IMR-90 (cell line): ENCODE measurements around the gene DMD. TPM values are rescaled to one million over a fixed set of nuclear protein-coding genes. Genes with fewer than 3 reads are reported as not detected.

Experiments
- ATAC-seq: fragments of 200-7000 bp; cut with Tn5 transposase; 2 replicates; pipeline ENCODE4 v1.9.1; 2020; ENCODE audit warnings: low read depth, mild to moderate bottlenecking, moderate library complexity
- BruUV-seq: library from RNA; stranded (reverse); fragments of 400-500 nt; replicated peaks from 2 replicates; lab custom pipeline; 2021; lab: Mats Ljungman, UMichigan
- CTCF ChIA-PET: fragments of 300-600 bp; formaldehyde crosslinking; extraction: SDS; loops from one replicate; lab custom pipeline; 2021; ENCODE audit warnings: antibody characterized with exemption; lab: Yijun Ruan, JAX
- POLR2A ChIA-PET: fragments of 300-600 bp; sonication (Branson Sonifier 250); formaldehyde crosslinking; loops from one replicate; lab custom pipeline; 2022; ENCODE audit warnings: antibody characterized with exemption; ENCODE audit not compliant: unreplicated experiment; lab: Charles Lee
- DNase-seq: peaks from one replicate; pipeline ENCODE4 v3.0.0; 2013
- H2AFZ ChIP-seq: replicated peaks from 2 replicates; pipeline ENCODE3; 2013; ENCODE audit warnings: low read length, mild to moderate bottlenecking; ENCODE audit not compliant: poor library complexity
- H2AK5ac ChIP-seq: 2 replicates; pipeline ENCODE4 v1.6.1; 2013; ENCODE audit warnings: low read depth, low read length, inconsistent platforms
- H2AK9ac ChIP-seq: replicated peaks from 2 replicates; pipeline ENCODE3; 2013; ENCODE audit warnings: mild to moderate bottlenecking, low read depth, low read length, moderate library complexity; ENCODE audit not compliant: poor library complexity
- H2BK120ac ChIP-seq: 2 replicates; pipeline ENCODE4 v1.6.1; 2013; ENCODE audit warnings: low read depth, low read length, inconsistent platforms
- H2BK15ac ChIP-seq: 3 replicates; pipeline ENCODE4 v1.6.1; 2013; ENCODE audit warnings: low read depth, low read length, inconsistent platforms
- H2BK20ac ChIP-seq: 2 replicates; pipeline ENCODE4 v1.6.1; 2013; ENCODE audit warnings: low read depth, mild to moderate bottlenecking, inconsistent platforms, low read length, moderate library complexity
- H2BK5ac ChIP-seq: 2 replicates; pipeline ENCODE4 v1.6.1; 2013; ENCODE audit warnings: mild to moderate bottlenecking, low read depth, low read length, inconsistent platforms; ENCODE audit not compliant: poor library complexity, severe bottlenecking
- H3K14ac ChIP-seq: replicated peaks from 2 replicates; pipeline ENCODE4 v1.6.1; 2013; ENCODE audit warnings: low read depth, low read length, inconsistent platforms
- H3K18ac ChIP-seq: 2 replicates; pipeline ENCODE4 v1.6.1; 2013; ENCODE audit warnings: low read depth, low read length, control low read depth
- H3K23ac ChIP-seq: 2 replicates; pipeline ENCODE4 v1.6.1; 2013; ENCODE audit warnings: low read depth, low read length, inconsistent platforms
- H3K27ac ChIP-seq: 2 replicates; pipeline ENCODE4 v1.5.1; 2013; ENCODE audit warnings: mild to moderate bottlenecking, control low read depth, low read length; ENCODE audit not compliant: insufficient read depth
- H3K27me3 ChIP-seq: 2 replicates; pipeline ENCODE4 v1.6.1; 2013; ENCODE audit warnings: low read length; ENCODE audit not compliant: control insufficient read depth, insufficient read depth
- H3K36me3 ChIP-seq: 2 replicates; pipeline ENCODE4 v1.6.1; 2013; ENCODE audit warnings: low read length, mixed read lengths; ENCODE audit not compliant: control insufficient read depth, insufficient read depth
- H3K4ac ChIP-seq: 2 replicates; pipeline ENCODE4 v1.6.1; 2013; ENCODE audit warnings: low read depth, low read length, inconsistent platforms
- H3K4me1 ChIP-seq: 2 replicates; pipeline ENCODE4 v1.6.1; 2013; ENCODE audit warnings: low read length, mixed read lengths; ENCODE audit not compliant: control insufficient read depth, insufficient read depth
- H3K4me2 ChIP-seq: 2 replicates; pipeline ENCODE4 v1.6.1; 2013; ENCODE audit warnings: low read depth, mild to moderate bottlenecking, control low read depth, low read length, moderate library complexity
- H3K4me3 ChIP-seq: 2 replicates; pipeline ENCODE4 v1.5.1; 2013; ENCODE audit warnings: low read depth, mild to moderate bottlenecking, control low read depth, low read length, moderate library complexity; ENCODE audit not compliant: insufficient read depth
- H3K56ac ChIP-seq: 2 replicates; pipeline ENCODE4 v1.6.1; 2013; ENCODE audit warnings: low read length, inconsistent platforms; ENCODE audit not compliant: insufficient read depth; ENCODE audit errors: extremely low read depth
- H3K79me1 ChIP-seq, 2 experiments: 2 replicates each; pipeline ENCODE4 v1.6.1; 2013; ENCODE audit warnings: low read length in 2 of 2, inconsistent platforms in 1 of 2, low read depth in 1 of 2
- H3K9ac ChIP-seq: 2 replicates; pipeline ENCODE4 v1.6.1; 2013; ENCODE audit warnings: low read depth, low read length, control low read depth
- H3K9me1 ChIP-seq: 2 replicates; pipeline ENCODE4 v1.6.1; 2013; ENCODE audit warnings: low read length, inconsistent platforms; ENCODE audit not compliant: insufficient read depth
- H3K9me3 ChIP-seq: 2 replicates; pipeline ENCODE4 v1.6.1; 2013; ENCODE audit warnings: low read length; ENCODE audit not compliant: control insufficient read depth, insufficient read depth
- H4K20me1 ChIP-seq: 2 replicates; pipeline ENCODE4 v1.6.1; 2013; ENCODE audit warnings: low read length, inconsistent platforms; ENCODE audit not compliant: insufficient read depth
- H4K5ac ChIP-seq: 2 replicates; pipeline ENCODE4 v1.6.1; 2013; ENCODE audit warnings: mild to moderate bottlenecking, low read depth, low read length, control low read depth
- H4K8ac ChIP-seq, 2 experiments: 2 replicates each; pipeline ENCODE4 v1.6.1; 2013; ENCODE audit warnings: low read depth in 2 of 2, low read length in 2 of 2, control low read depth in 1 of 2, inconsistent platforms in 1 of 2
- H4K91ac ChIP-seq: 2 replicates; pipeline ENCODE4 v1.6.1; 2013; ENCODE audit warnings: low read depth, low read length, inconsistent platforms; ENCODE audit not compliant: insufficient read depth
- CEBPB ChIP-seq: IDR thresholded peaks from 2 replicates; pipeline ENCODE4 v1.6.1; 2012; ENCODE audit warnings: low read depth, low read length, improper control_type of control experiment
- MXI1 ChIP-seq: IDR thresholded peaks from 2 replicates; pipeline ENCODE4 v1.6.1; 2012; ENCODE audit warnings: low read depth, mild to moderate bottlenecking, low read length, moderate library complexity, borderline replicate concordance
- NFE2L2 ChIP-seq: fragments of 150-350 bp; IDR thresholded peaks from 2 replicates; pipeline ENCODE4 v1.6.1; 2016; ENCODE audit warnings: low read depth, mild to moderate bottlenecking, low read length
- POLR2A ChIP-seq: IDR thresholded peaks from 2 replicates; pipeline ENCODE4 v1.6.1; 2012; ENCODE audit warnings: mild to moderate bottlenecking, low read depth, low read length
- SMC3 ChIP-seq: fragments of 150-350 bp; IDR thresholded peaks from 2 replicates; pipeline ENCODE4 v1.6.1; 2016; ENCODE audit warnings: low read depth, mild to moderate bottlenecking, antibody characterized with exemption, low read length, moderate library complexity
- WGBS, 2 experiments: methylation state at CpG; one replicate each; pipeline versions ENCODE4 v1.1.5 to v1.1.7; 2013; ENCODE audit warnings: missing lambda C conversion rate in 2 of 2; ENCODE audit not compliant: insufficient read length in 1 of 2; ENCODE audit errors: extremely low coverage in 2 of 2; 5-methylcytosine and 5-hydroxymethylcytosine counted together
- dilution Hi-C: fragments of 300-500 bp; cut with HindIII; formaldehyde crosslinking; loops from one replicate; pipeline ENCODE4 v1.14.3; 2018; ENCODE audit warnings: low sequenced_read_pairs; ENCODE audit not compliant: unreplicated experiment
- in situ Hi-C: fragments of 300-500 bp; cut with MboI; formaldehyde crosslinking; loops from 3 replicates; pipeline ENCODE4 v1.14.3; 2019; ENCODE audit warnings: low sequenced_read_pairs, inconsistent platforms, mixed read lengths
- intact Hi-C: fragments of 100-400 bp; cut with micrococcal nuclease; formaldehyde crosslinking; loops from 2 replicates; pipeline ENCODE4 v1.10.0; 2022
- polyA plus RNA-seq, 3 experiments: library from polyadenylated mRNA; depleted of rRNA; stranded (reverse); fragments of >200 nt; gene quantifications; 2 replicates each; pipeline ENCODE4 v1.2.3, GENCODE V29; 2012; ENCODE audit warnings: low replicate concordance in 1 of 3
- total RNA-seq: library from RNA; depleted of rRNA; stranded (reverse); fragments of >200 nt; gene quantifications from 2 replicates; pipeline ENCODE4 v1.2.3, GENCODE V29; 2012
- TF ChIP-seq, protein P1 (sequence below): fragments of 150-350 bp; IDR thresholded peaks from 2 replicates; pipeline ENCODE4 v1.6.1; 2016; ENCODE audit warnings: low read depth, mild to moderate bottlenecking, low read length, moderate library complexity, borderline replicate concordance
- TF ChIP-seq, protein P2 (sequence below): fragments of 150-350 bp; IDR thresholded peaks from 2 replicates; pipeline ENCODE4 v1.6.1; 2017; ENCODE audit warnings: mild to moderate bottlenecking, antibody characterized with exemption, low read length, low read depth
- TF ChIP-seq, protein P3 (sequence below): conservative IDR thresholded peaks from 2 replicates; pipeline ENCODE4 v1.5.1; 2012; ENCODE audit warnings: mild to moderate bottlenecking, low read depth, low read length, improper control_type of control experiment

The DMD gene
- total and polyA plus RNA-seq, 2 of the 4 experiments (the other 2 are of a cell fraction): 6.6 to 11.8 TPM

DNA sequence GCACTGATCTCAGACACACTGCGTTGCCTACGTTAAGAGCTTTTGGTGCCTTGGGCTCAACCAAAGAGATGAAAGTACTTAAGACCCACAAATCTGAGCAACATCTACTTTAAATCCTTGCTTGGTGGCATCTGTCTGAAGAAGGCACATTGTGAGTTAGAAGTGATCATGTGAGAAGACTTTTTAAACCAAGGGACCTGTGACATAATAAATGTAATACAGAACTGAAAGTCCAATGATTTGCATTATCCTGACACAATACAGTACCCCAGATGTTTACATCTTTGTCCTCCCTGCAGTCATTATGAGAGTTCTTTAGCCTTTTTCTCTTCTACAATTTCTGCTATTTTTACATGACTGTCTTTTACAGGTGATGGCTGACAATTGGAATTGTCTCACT is 2042.8 kb downstream of the DMD start:
- Histone ChIP-seq H3K9ac (no peak overlapping the region), H2AK9ac (no peak overlapping the region), H2BK20ac (no peak overlapping the region), H4K5ac (no peak overlapping the region), H3K56ac (no peak overlapping the region), H3K79me1 (no peaks in the 10 kb centered on the region), H2AFZ (no peak overlapping the region), H4K8ac (no peak overlapping the region), H3K14ac (no peak overlapping the region), H3K4me3 (no peak overlapping the region), H2BK5ac (no peak overlapping the region), H2BK15ac (no peak overlapping the region), H2BK120ac (no peak overlapping the region), H4K91ac (no peak overlapping the region), H3K27me3 (no peaks in the 10 kb centered on the region), H3K36me3 (no peaks in the 10 kb centered on the region), H3K9me1 (no peaks in the 10 kb centered on the region), H3K27ac (no peak overlapping the region), H3K23ac (no peak overlapping the region), H3K4me1 (no peaks in the 10 kb centered on the region), H3K4me2 (no peak overlapping the region), H3K4ac (no peak overlapping the region), H3K9me3 (no peaks in the 10 kb centered on the region), H4K20me1 (no peaks in the 10 kb centered on the region), H3K18ac (no peak overlapping the region), H2AK5ac (no peak overlapping the region)
- dilution Hi-C loops (no loop called here), intact Hi-C loops (no loop called here), in situ Hi-C loops (no loop called here)
- DNase-seq (no peak), ATAC-seq (no peak)
- CTCF ChIA-PET: no interaction called here
- WGBS, 2 experiments: no CpG with 5 or more reads among the region's 2 CpGs
- TF ChIP-seq, protein P1, sequence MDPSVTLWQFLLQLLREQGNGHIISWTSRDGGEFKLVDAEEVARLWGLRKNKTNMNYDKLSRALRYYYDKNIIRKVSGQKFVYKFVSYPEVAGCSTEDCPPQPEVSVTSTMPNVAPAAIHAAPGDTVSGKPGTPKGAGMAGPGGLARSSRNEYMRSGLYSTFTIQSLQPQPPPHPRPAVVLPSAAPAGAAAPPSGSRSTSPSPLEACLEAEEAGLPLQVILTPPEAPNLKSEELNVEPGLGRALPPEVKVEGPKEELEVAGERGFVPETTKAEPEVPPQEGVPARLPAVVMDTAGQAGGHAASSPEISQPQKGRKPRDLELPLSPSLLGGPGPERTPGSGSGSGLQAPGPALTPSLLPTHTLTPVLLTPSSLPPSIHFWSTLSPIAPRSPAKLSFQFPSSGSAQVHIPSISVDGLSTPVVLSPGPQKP: no peak
- TF ChIP-seq, protein P2, sequence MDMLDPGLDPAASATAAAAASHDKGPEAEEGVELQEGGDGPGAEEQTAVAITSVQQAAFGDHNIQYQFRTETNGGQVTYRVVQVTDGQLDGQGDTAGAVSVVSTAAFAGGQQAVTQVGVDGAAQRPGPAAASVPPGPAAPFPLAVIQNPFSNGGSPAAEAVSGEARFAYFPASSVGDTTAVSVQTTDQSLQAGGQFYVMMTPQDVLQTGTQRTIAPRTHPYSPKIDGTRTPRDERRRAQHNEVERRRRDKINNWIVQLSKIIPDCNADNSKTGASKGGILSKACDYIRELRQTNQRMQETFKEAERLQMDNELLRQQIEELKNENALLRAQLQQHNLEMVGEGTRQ: no peak
- no peak for TF ChIP-seq NFE2L2
- TF ChIP-seq POLR2A: no peak
- TF ChIP-seq, protein P3, sequence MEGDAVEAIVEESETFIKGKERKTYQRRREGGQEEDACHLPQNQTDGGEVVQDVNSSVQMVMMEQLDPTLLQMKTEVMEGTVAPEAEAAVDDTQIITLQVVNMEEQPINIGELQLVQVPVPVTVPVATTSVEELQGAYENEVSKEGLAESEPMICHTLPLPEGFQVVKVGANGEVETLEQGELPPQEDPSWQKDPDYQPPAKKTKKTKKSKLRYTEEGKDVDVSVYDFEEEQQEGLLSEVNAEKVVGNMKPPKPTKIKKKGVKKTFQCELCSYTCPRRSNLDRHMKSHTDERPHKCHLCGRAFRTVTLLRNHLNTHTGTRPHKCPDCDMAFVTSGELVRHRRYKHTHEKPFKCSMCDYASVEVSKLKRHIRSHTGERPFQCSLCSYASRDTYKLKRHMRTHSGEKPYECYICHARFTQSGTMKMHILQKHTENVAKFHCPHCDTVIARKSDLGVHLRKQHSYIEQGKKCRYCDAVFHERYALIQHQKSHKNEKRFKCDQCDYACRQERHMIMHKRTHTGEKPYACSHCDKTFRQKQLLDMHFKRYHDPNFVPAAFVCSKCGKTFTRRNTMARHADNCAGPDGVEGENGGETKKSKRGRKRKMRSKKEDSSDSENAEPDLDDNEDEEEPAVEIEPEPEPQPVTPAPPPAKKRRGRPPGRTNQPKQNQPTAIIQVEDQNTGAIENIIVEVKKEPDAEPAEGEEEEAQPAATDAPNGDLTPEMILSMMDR: no peak
- no peak for TF ChIP-seq MXI1
- no peak for TF ChIP-seq SMC3
- TF ChIP-seq CEBPB: no peak
- POLR2A ChIA-PET: no interaction called here
- BruUV-seq: no TSS peak
